IMR-90 (cell line): ENCODE results near the gene ZMYM1. TPM values are rescaled to one million over a fixed set of nuclear protein-coding genes. Genes with fewer than 3 reads are reported as not detected.
A peak's percentile ranks its signal among the peaks of the same experiment; 100 is the strongest.

ENCODE experiments used
- ATAC-seq: fragments of 200-7000 bp; cut with Tn5 transposase; 2 replicates; pipeline ENCODE4 v1.9.1; 2020; ENCODE audit warnings: low read depth, mild to moderate bottlenecking, moderate library complexity
- BruUV-seq: library from RNA; stranded (reverse); fragments of 400-500 nt; replicated peaks from 2 replicates; lab custom pipeline; 2021; lab: Mats Ljungman, UMichigan
- CTCF ChIA-PET: fragments of 300-600 bp; formaldehyde crosslinking; extraction: SDS; loops from one replicate; lab custom pipeline; 2021; ENCODE audit warnings: antibody characterized with exemption; lab: Yijun Ruan, JAX
- POLR2A ChIA-PET: fragments of 300-600 bp; sonication (Branson Sonifier 250); formaldehyde crosslinking; loops from one replicate; lab custom pipeline; 2022; ENCODE audit warnings: antibody characterized with exemption; ENCODE audit not compliant: unreplicated experiment; lab: Charles Lee
- DNase-seq: peaks from one replicate; pipeline ENCODE4 v3.0.0; 2013
- H2AFZ ChIP-seq: replicated peaks from 2 replicates; pipeline ENCODE3; 2013; ENCODE audit warnings: low read length, mild to moderate bottlenecking; ENCODE audit not compliant: poor library complexity
- H2AK5ac ChIP-seq: 2 replicates; pipeline ENCODE4 v1.6.1; 2013; ENCODE audit warnings: low read depth, low read length, inconsistent platforms
- H2AK9ac ChIP-seq: replicated peaks from 2 replicates; pipeline ENCODE3; 2013; ENCODE audit warnings: mild to moderate bottlenecking, low read depth, low read length, moderate library complexity; ENCODE audit not compliant: poor library complexity
- H2BK120ac ChIP-seq: 2 replicates; pipeline ENCODE4 v1.6.1; 2013; ENCODE audit warnings: low read depth, low read length, inconsistent platforms
- H2BK15ac ChIP-seq: 3 replicates; pipeline ENCODE4 v1.6.1; 2013; ENCODE audit warnings: low read depth, low read length, inconsistent platforms
- H2BK20ac ChIP-seq: 2 replicates; pipeline ENCODE4 v1.6.1; 2013; ENCODE audit warnings: low read depth, mild to moderate bottlenecking, inconsistent platforms, low read length, moderate library complexity
- H2BK5ac ChIP-seq: 2 replicates; pipeline ENCODE4 v1.6.1; 2013; ENCODE audit warnings: mild to moderate bottlenecking, low read depth, low read length, inconsistent platforms; ENCODE audit not compliant: poor library complexity, severe bottlenecking
- H3K14ac ChIP-seq: replicated peaks from 2 replicates; pipeline ENCODE4 v1.6.1; 2013; ENCODE audit warnings: low read depth, low read length, inconsistent platforms
- H3K18ac ChIP-seq: 2 replicates; pipeline ENCODE4 v1.6.1; 2013; ENCODE audit warnings: low read depth, low read length, control low read depth
- H3K23ac ChIP-seq: 2 replicates; pipeline ENCODE4 v1.6.1; 2013; ENCODE audit warnings: low read depth, low read length, inconsistent platforms
- H3K27ac ChIP-seq: 2 replicates; pipeline ENCODE4 v1.5.1; 2013; ENCODE audit warnings: mild to moderate bottlenecking, control low read depth, low read length; ENCODE audit not compliant: insufficient read depth
- H3K27me3 ChIP-seq: 2 replicates; pipeline ENCODE4 v1.6.1; 2013; ENCODE audit warnings: low read length; ENCODE audit not compliant: control insufficient read depth, insufficient read depth
- H3K36me3 ChIP-seq: 2 replicates; pipeline ENCODE4 v1.6.1; 2013; ENCODE audit warnings: low read length, mixed read lengths; ENCODE audit not compliant: control insufficient read depth, insufficient read depth
- H3K4ac ChIP-seq: 2 replicates; pipeline ENCODE4 v1.6.1; 2013; ENCODE audit warnings: low read depth, low read length, inconsistent platforms
- H3K4me1 ChIP-seq: 2 replicates; pipeline ENCODE4 v1.6.1; 2013; ENCODE audit warnings: low read length, mixed read lengths; ENCODE audit not compliant: control insufficient read depth, insufficient read depth
- H3K4me2 ChIP-seq: 2 replicates; pipeline ENCODE4 v1.6.1; 2013; ENCODE audit warnings: low read depth, mild to moderate bottlenecking, control low read depth, low read length, moderate library complexity
- H3K4me3 ChIP-seq: 2 replicates; pipeline ENCODE4 v1.5.1; 2013; ENCODE audit warnings: low read depth, mild to moderate bottlenecking, control low read depth, low read length, moderate library complexity; ENCODE audit not compliant: insufficient read depth
- H3K56ac ChIP-seq: 2 replicates; pipeline ENCODE4 v1.6.1; 2013; ENCODE audit warnings: low read length, inconsistent platforms; ENCODE audit not compliant: insufficient read depth; ENCODE audit errors: extremely low read depth
- H3K79me1 ChIP-seq, 2 experiments: 2 replicates each; pipeline ENCODE4 v1.6.1; 2013; ENCODE audit warnings: low read length in 2 of 2, inconsistent platforms in 1 of 2, low read depth in 1 of 2
- H3K9ac ChIP-seq: 2 replicates; pipeline ENCODE4 v1.6.1; 2013; ENCODE audit warnings: low read depth, low read length, control low read depth
- H3K9me1 ChIP-seq: 2 replicates; pipeline ENCODE4 v1.6.1; 2013; ENCODE audit warnings: low read length, inconsistent platforms; ENCODE audit not compliant: insufficient read depth
- H3K9me3 ChIP-seq: 2 replicates; pipeline ENCODE4 v1.6.1; 2013; ENCODE audit warnings: low read length; ENCODE audit not compliant: control insufficient read depth, insufficient read depth
- H4K20me1 ChIP-seq: 2 replicates; pipeline ENCODE4 v1.6.1; 2013; ENCODE audit warnings: low read length, inconsistent platforms; ENCODE audit not compliant: insufficient read depth
- H4K5ac ChIP-seq: 2 replicates; pipeline ENCODE4 v1.6.1; 2013; ENCODE audit warnings: mild to moderate bottlenecking, low read depth, low read length, control low read depth
- H4K8ac ChIP-seq, 2 experiments: 2 replicates each; pipeline ENCODE4 v1.6.1; 2013; ENCODE audit warnings: low read depth in 2 of 2, low read length in 2 of 2, control low read depth in 1 of 2, inconsistent platforms in 1 of 2
- H4K91ac ChIP-seq: 2 replicates; pipeline ENCODE4 v1.6.1; 2013; ENCODE audit warnings: low read depth, low read length, inconsistent platforms; ENCODE audit not compliant: insufficient read depth
- BHLHE40 ChIP-seq: fragments of 150-350 bp; IDR thresholded peaks from 2 replicates; pipeline ENCODE4 v1.6.1; 2016; ENCODE audit warnings: mild to moderate bottlenecking, low read depth, low read length
- CEBPB ChIP-seq: IDR thresholded peaks from 2 replicates; pipeline ENCODE4 v1.6.1; 2012; ENCODE audit warnings: low read depth, low read length, improper control_type of control experiment
- CHD1 ChIP-seq: IDR thresholded peaks from 2 replicates; pipeline ENCODE4 v1.6.1; 2012; ENCODE audit warnings: low read depth, low read length, improper control_type of control experiment
- FOS ChIP-seq: fragments of 150-350 bp; IDR thresholded peaks from 2 replicates; pipeline ENCODE4 v1.6.1; 2016; ENCODE audit warnings: low read depth, low read length
- MAFK ChIP-seq: IDR thresholded peaks from 2 replicates; pipeline ENCODE4 v1.6.1; 2012; ENCODE audit warnings: low read depth, low read length, improper control_type of control experiment
- MAZ ChIP-seq: IDR thresholded peaks from 2 replicates; pipeline ENCODE4 v1.6.1; 2012; ENCODE audit warnings: low read depth, mild to moderate bottlenecking, low read length, improper control_type of control experiment, moderate library complexity, borderline replicate concordance
- MXI1 ChIP-seq: IDR thresholded peaks from 2 replicates; pipeline ENCODE4 v1.6.1; 2012; ENCODE audit warnings: low read depth, mild to moderate bottlenecking, low read length, moderate library complexity, borderline replicate concordance
- POLR2A ChIP-seq: IDR thresholded peaks from 2 replicates; pipeline ENCODE4 v1.6.1; 2012; ENCODE audit warnings: mild to moderate bottlenecking, low read depth, low read length
- RAD21 ChIP-seq: IDR thresholded peaks from 2 replicates; pipeline ENCODE4 v1.6.1; 2012; ENCODE audit warnings: low read length, improper control_type of control experiment
- RCOR1 ChIP-seq: IDR thresholded peaks from 2 replicates; pipeline ENCODE4 v1.6.1; 2012; ENCODE audit warnings: mild to moderate bottlenecking, low read length, improper control_type of control experiment; ENCODE audit not compliant: insufficient replicate concordance
- WGBS, 2 experiments: methylation state at CpG; one replicate each; pipeline versions ENCODE4 v1.1.5 to v1.1.7; 2013; ENCODE audit warnings: missing lambda C conversion rate in 2 of 2; ENCODE audit not compliant: insufficient read length in 1 of 2; ENCODE audit errors: extremely low coverage in 2 of 2; 5-methylcytosine and 5-hydroxymethylcytosine counted together
- dilution Hi-C: fragments of 300-500 bp; cut with HindIII; formaldehyde crosslinking; loops from one replicate; pipeline ENCODE4 v1.14.3; 2018; ENCODE audit warnings: low sequenced_read_pairs; ENCODE audit not compliant: unreplicated experiment
- in situ Hi-C: fragments of 300-500 bp; cut with MboI; formaldehyde crosslinking; loops from 3 replicates; pipeline ENCODE4 v1.14.3; 2019; ENCODE audit warnings: low sequenced_read_pairs, inconsistent platforms, mixed read lengths
- intact Hi-C: fragments of 100-400 bp; cut with micrococcal nuclease; formaldehyde crosslinking; loops from 2 replicates; pipeline ENCODE4 v1.10.0; 2022
- polyA plus RNA-seq, 3 experiments: library from polyadenylated mRNA; depleted of rRNA; stranded (reverse); fragments of >200 nt; gene quantifications; 2 replicates each; pipeline ENCODE4 v1.2.3, GENCODE V29; 2012; ENCODE audit warnings: low replicate concordance in 1 of 3
- total RNA-seq: library from RNA; depleted of rRNA; stranded (reverse); fragments of >200 nt; gene quantifications from 2 replicates; pipeline ENCODE4 v1.2.3, GENCODE V29; 2012
- TF ChIP-seq, protein P1 (sequence below): fragments of 150-350 bp; IDR thresholded peaks from 2 replicates; pipeline ENCODE4 v1.6.1; 2017; ENCODE audit warnings: mild to moderate bottlenecking, antibody characterized with exemption, low read length, low read depth

The ZMYM1 gene
- total and polyA plus RNA-seq, 2 of the 4 experiments (the other 2 are of a cell fraction), result 7.2 to 33.9 TPM

DNA sequence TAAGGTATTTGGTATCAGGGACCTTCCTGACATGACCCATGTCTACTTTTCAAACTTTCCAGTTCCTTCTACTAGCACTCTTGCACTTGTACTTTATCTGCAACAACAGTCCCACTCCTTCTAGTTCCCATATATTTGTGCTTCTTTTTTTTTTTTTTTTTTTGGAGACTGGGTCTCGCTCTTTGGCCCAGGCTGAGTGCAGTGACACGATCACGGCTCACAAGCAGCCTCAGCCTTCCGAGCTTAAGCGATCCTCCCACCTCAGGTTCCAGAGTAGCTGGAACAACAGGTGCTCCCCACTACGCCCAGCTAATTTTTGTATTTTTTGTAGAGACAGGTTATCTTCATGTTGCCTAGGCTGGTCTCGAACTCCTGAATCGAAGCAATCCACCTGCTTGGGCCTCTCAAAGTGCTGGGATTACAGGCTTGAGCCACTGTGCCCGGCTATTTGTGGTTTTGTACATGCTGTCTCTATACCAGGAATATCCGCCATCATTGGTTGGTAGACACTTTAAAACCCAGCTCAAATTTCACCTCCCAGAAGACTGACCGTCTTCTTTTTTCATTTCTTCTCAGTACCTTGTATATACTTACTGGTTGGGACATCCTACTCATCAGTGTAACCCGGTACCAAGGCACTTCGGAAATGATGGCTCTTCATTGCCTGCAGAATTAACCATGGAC is 1.1 kb downstream of the ZMYM1 start:
- Histone ChIP-seq H2BK15ac (no peak overlapping the region), H3K9ac (peak overlapping the region; percentile 87; the same call in 1 of the 2 replicates), H3K23ac (0 out of 2 replicates have a peak overlapping the region, but pooled peaks have one; percentile 2), H3K18ac (no peak overlapping the region), H3K27ac (no peak overlapping the region), H3K14ac (peak overlapping the region; percentile 42), H3K27me3 (no peaks in the 10 kb centered on the region), H3K4me3 (peak overlapping the region; percentile 84), H3K4me2 (peak overlapping the region; percentile 66), H2BK5ac (no peak overlapping the region), H2AFZ (no peak overlapping the region), H3K56ac (no peak overlapping the region; the same call in 1 of the 2 replicates), H4K91ac (peak overlapping the region; percentile 35; the same call in 1 of the 2 replicates), H2BK20ac (no peak overlapping the region), H3K9me1 (0 out of 2 replicates have a peak, but pooled peaks cover under 1% of the 10 kb centered on the region), H3K36me3 (0 out of 2 replicates have a peak, but pooled peaks cover 1% of the 10 kb centered on the region), H3K4ac (no peak overlapping the region), H2AK5ac (no peak overlapping the region), H3K9me3 (no peaks in the 10 kb centered on the region), H4K5ac (no peak overlapping the region), H4K20me1 (peaks cover under 1% of the 10 kb centered on the region; the same call in 1 of the 2 replicates), H3K79me1 (peaks cover 18 to 34% of the 10 kb centered on the region in 2 experiments), H2BK120ac (no peak overlapping the region), H4K8ac (peak overlapping the region; percentile 30 to 99; a peak in 3 of 4 replicates), H3K4me1 (peaks cover 3% of the 10 kb centered on the region), H2AK9ac (peak overlapping the region; percentile 66)
- TF ChIP-seq POLR2A (no peak), MXI1 (no peak), FOS (no peak), MAFK (no peak), CHD1 (no peak), CEBPB (no peak), RAD21 (no peak), RCOR1 (no peak), MAZ (no peak), BHLHE40 (no peak)
- TF ChIP-seq, protein P1, sequence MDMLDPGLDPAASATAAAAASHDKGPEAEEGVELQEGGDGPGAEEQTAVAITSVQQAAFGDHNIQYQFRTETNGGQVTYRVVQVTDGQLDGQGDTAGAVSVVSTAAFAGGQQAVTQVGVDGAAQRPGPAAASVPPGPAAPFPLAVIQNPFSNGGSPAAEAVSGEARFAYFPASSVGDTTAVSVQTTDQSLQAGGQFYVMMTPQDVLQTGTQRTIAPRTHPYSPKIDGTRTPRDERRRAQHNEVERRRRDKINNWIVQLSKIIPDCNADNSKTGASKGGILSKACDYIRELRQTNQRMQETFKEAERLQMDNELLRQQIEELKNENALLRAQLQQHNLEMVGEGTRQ, result no peak
- no peak for ATAC-seq
- intact Hi-C loops (no loop called here), in situ Hi-C loops (no loop called here), dilution Hi-C loops (no loop called here)
- BruUV-seq, result no TSS peak
- POLR2A ChIA-PET, result no interaction called here
- 93% methylated on average over 5 of the region's 13 CpGs; no CpG with 5 or more reads in 1 of the 2 experiments for WGBS, 2 experiments
- CTCF ChIA-PET, result no interaction called here
- no peak for DNase-seq
